Measurements from ENCODE around the gene FSD2. TPM values are rescaled to one million over a fixed set of nuclear protein-coding genes. Genes with fewer than 3 reads are reported as not detected.

The FSD2 gene
- total RNA-seq, 1 experiment from 2014 or later: not detected

GRCh38 chr15:82749951-82750830 is 55.7 kb downstream of the FSD2 start:
- peaks cover 38% of the 10 kb centered on the region for H3K36me3 Mint-ChIP-seq (ENCODE audit: insufficient read depth, unreplicated experiment)
- TF ChIP-seq, protein P1, sequence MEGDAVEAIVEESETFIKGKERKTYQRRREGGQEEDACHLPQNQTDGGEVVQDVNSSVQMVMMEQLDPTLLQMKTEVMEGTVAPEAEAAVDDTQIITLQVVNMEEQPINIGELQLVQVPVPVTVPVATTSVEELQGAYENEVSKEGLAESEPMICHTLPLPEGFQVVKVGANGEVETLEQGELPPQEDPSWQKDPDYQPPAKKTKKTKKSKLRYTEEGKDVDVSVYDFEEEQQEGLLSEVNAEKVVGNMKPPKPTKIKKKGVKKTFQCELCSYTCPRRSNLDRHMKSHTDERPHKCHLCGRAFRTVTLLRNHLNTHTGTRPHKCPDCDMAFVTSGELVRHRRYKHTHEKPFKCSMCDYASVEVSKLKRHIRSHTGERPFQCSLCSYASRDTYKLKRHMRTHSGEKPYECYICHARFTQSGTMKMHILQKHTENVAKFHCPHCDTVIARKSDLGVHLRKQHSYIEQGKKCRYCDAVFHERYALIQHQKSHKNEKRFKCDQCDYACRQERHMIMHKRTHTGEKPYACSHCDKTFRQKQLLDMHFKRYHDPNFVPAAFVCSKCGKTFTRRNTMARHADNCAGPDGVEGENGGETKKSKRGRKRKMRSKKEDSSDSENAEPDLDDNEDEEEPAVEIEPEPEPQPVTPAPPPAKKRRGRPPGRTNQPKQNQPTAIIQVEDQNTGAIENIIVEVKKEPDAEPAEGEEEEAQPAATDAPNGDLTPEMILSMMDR (IDR thresholded peaks at IDR 0.05; ENCODE audit: unreplicated experiment): no peak
- DNase-seq (ENCODE audit: unreplicated experiment): peak; percentile 93
- ChIA-PET CTCF (interaction anchor here (0.6 to 2.1 kb wide), 15 partner anchors 8 to 250 kb away, joined by 3 to 8 read pairs (median 4); partner anchors contain the start of genes RPS17 and WHAMM), POLR2A (interaction anchor here (0.6 to 8.0 kb wide), 52 partner anchors 10 to 450 kb away, joined by 3 to 183 read pairs (median 5); partner anchors contain the start of genes AP3B2, BTBD1, C15orf40 and RAMAC)
- intact Hi-C loops (cut with micrococcal nuclease): loop anchor here (1.0 to 5.0 kb wide), 3 partner anchors 59 to 237 kb away; partner anchors contain the start of genes RAMAC, RPS17 and WHAMM
- H3K9me3 Mint-ChIP-seq (ENCODE audit: unreplicated experiment): no peaks in the 10 kb centered on the region
- peak overlapping the region; percentile 92 for H3K27ac Mint-ChIP-seq (ENCODE audit: low read depth, unreplicated experiment)
- no peaks in the 10 kb centered on the region for H3K27me3 Mint-ChIP-seq (ENCODE audit: insufficient read depth, unreplicated experiment)
- peaks cover 24% of the 10 kb centered on the region for H3K4me1 Mint-ChIP-seq (ENCODE audit: insufficient read depth, unreplicated experiment)
- peak overlapping the region; percentile 95 for H3K4me3 Mint-ChIP-seq (ENCODE audit: unreplicated experiment)
- BruUV-seq (replicated peaks): TSS peak; percentile 94

DNA sequence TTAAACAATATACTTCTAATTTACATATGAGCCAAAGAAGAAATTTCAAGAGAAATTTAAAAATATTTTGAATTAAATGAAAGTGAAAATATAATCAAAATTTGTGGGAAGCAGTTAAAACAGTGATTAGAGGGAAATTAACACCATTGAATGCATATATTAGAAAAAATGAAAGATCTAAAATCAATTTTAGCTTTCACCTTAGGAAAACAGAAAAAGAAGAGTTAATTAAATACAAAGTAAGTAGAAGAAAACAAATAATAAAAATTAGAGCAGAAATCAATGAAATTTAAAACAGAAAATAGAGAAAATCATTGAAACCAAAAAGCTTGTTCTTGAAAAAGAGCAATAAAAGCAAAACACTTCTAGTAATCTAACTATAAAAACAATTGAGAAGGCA is 57.6 kb downstream of the FSD2 start:
- Mint-ChIP-seq H3K36me3 (ENCODE audit: insufficient read depth, unreplicated experiment) (peaks cover 28% of the 10 kb centered on the region), H3K4me1 (ENCODE audit: insufficient read depth, unreplicated experiment) (peaks cover 19% of the 10 kb centered on the region), H3K27me3 (ENCODE audit: insufficient read depth, unreplicated experiment) (no peaks in the 10 kb centered on the region), H3K9me3 (ENCODE audit: unreplicated experiment) (no peaks in the 10 kb centered on the region), H3K4me3 (ENCODE audit: unreplicated experiment) (no peak overlapping the region), H3K27ac (ENCODE audit: low read depth, unreplicated experiment) (no peak overlapping the region)
- no peak for DNase-seq (ENCODE audit: unreplicated experiment)
- intact Hi-C loops (cut with micrococcal nuclease): no loop called here
- BruUV-seq (replicated peaks): no TSS peak
- TF ChIP-seq, protein P1 (IDR thresholded peaks at IDR 0.05; ENCODE audit: unreplicated experiment): no peak
- ChIA-PET POLR2A (interaction anchor here (0.6 to 8.0 kb wide), 3 partner anchors 30 to 208 kb away, joined by 3 to 183 read pairs (median 182); partner anchors contain the start of genes RPS17 and WHAMM), CTCF (interaction anchor here (0.6 to 1.6 kb wide), 2 partner anchors 62 to 165 kb away, joined by 3 read pairs; no protein-coding TSS in a partner anchor)

DNA sequence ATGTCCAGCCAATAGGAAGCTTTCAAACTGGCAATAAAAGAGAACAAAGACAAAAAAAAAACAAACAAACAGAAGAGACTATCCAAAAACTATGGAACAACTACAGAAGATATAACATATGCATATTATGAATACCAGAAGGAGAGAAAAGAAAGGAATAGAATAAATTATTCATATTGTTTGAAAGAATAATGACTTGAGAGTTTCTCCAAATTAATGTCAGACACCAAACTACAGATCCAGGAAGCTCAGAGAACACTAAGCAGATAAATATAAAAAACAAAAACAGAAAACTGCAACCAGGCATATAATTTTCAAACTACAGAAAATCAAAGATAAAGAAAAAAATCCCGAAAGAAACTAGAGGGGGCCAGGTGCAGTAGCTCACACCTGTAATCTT is 62.1 kb downstream of the FSD2 start:
- ChIA-PET POLR2A (interaction anchor here (1.2 to 5.1 kb wide), 2 partner anchors 69 to 204 kb away, joined by 3 to 52 read pairs; partner anchors contain the start of gene RPS17), CTCF (no interaction called here)
- Mint-ChIP-seq H3K36me3 (ENCODE audit: insufficient read depth, unreplicated experiment) (peaks cover 13% of the 10 kb centered on the region), H3K4me3 (ENCODE audit: unreplicated experiment) (no peak overlapping the region), H3K27me3 (ENCODE audit: insufficient read depth, unreplicated experiment) (no peaks in the 10 kb centered on the region), H3K4me1 (ENCODE audit: insufficient read depth, unreplicated experiment) (peaks cover 13% of the 10 kb centered on the region), H3K27ac (ENCODE audit: low read depth, unreplicated experiment) (no peak overlapping the region), H3K9me3 (ENCODE audit: unreplicated experiment) (no peaks in the 10 kb centered on the region)
- BruUV-seq (replicated peaks): no TSS peak
- intact Hi-C loops (cut with micrococcal nuclease): no loop called here
- DNase-seq (ENCODE audit: unreplicated experiment): no peak
- TF ChIP-seq, protein P1 (IDR thresholded peaks at IDR 0.05; ENCODE audit: unreplicated experiment): no peak

GRCh38 chr15:82742134-82742533 is 63.7 kb downstream of the FSD2 start:
- H3K9me3 Mint-ChIP-seq (ENCODE audit: unreplicated experiment): no peaks in the 10 kb centered on the region
- no TSS peak for BruUV-seq (replicated peaks)
- H3K27me3 Mint-ChIP-seq (ENCODE audit: insufficient read depth, unreplicated experiment): no peaks in the 10 kb centered on the region
- TF ChIP-seq, protein P1 (IDR thresholded peaks at IDR 0.05; ENCODE audit: unreplicated experiment): no peak
- peak overlapping the region; percentile 30 for H3K4me3 Mint-ChIP-seq (ENCODE audit: unreplicated experiment)
- ChIA-PET POLR2A (interaction anchor here (0.6 to 5.3 kb wide), 15 partner anchors 9 to 324 kb away, joined by 3 to 119 read pairs (median 6); partner anchors contain the start of genes BTBD1, RAMAC, RPS17 and WHAMM), CTCF (interaction anchor here (0.8 kb wide), 2 partner anchors 10 to 211 kb away, joined by 3 read pairs; no protein-coding TSS in a partner anchor)
- peak; percentile 54 for DNase-seq (ENCODE audit: unreplicated experiment)
- peak overlapping the region; percentile 97 for H3K27ac Mint-ChIP-seq (ENCODE audit: low read depth, unreplicated experiment)
- intact Hi-C loops (cut with micrococcal nuclease): no loop called here
- peaks cover 13% of the 10 kb centered on the region for H3K4me1 Mint-ChIP-seq (ENCODE audit: insufficient read depth, unreplicated experiment)
- peaks cover 13% of the 10 kb centered on the region for H3K36me3 Mint-ChIP-seq (ENCODE audit: insufficient read depth, unreplicated experiment)

Data from MCF 10A (cell line).